ENCODE data around the gene PRPF19. TPM values are rescaled to one million over a fixed set of nuclear protein-coding genes. Genes with fewer than 3 reads are reported as not detected.

Gene PRPF19
- total and polyA plus RNA-seq, 2 of the 13 experiments (the other 11 are each of a cell fraction or from before 2014, with no cell fraction given) = 27.4 to 91.1 TPM

- TF ChIP-seq ZBTB40 (IDR thresholded peaks at IDR 0.05) (no peak), ZBTB40 (CRISPR knock-in tag; IDR thresholded peaks at IDR 0.05) (peak; percentile 82; the same call in 1 of the 2 replicates), ZSCAN25 (CRISPR knock-in tag; IDR thresholded peaks at IDR 0.05) (no peak), GFI1 (CRISPR knock-in tag; IDR thresholded peaks at IDR 0.05; ENCODE audit: borderline replicate concordance) (no peak; the same call in 1 of the 2 replicates), NFIB (CRISPR knock-in tag; IDR thresholded peaks at IDR 0.05; ENCODE audit: borderline replicate concordance) (no peak), ZNF556 (CRISPR knock-in tag; IDR thresholded peaks at IDR 0.05; ENCODE audit: borderline replicate concordance) (no peak), MTA3 (CRISPR knock-in tag; IDR thresholded peaks at IDR 0.05) (no peak), CEBPG (CRISPR knock-in tag; IDR thresholded peaks at IDR 0.05) (no peak; the same call in 1 of the 2 replicates), ZNF468 (CRISPR knock-in tag; IDR thresholded peaks at IDR 0.05) (no peak), FIP1L1 (IDR thresholded peaks at IDR 0.05; ENCODE audit: borderline replicate concordance, insufficient read depth, low read depth, low read length) (no peak), MTF1 (CRISPR knock-in tag; IDR thresholded peaks at IDR 0.05) (peak; percentile 67), NFKB2 (CRISPR knock-in tag; IDR thresholded peaks at IDR 0.05; ENCODE audit: borderline replicate concordance) (peak; percentile 82; the same call in 1 of the 2 replicates), PREB (CRISPR knock-in tag; IDR thresholded peaks at IDR 0.05) (no peak)
Observed at GRCh38 chr11:60913793-60914632, 7.6 kb upstream of the PRPF19 start, which contains the start of gene TMEM109 (continued).

All from HepG2 (cell line).